ENCODE results near the gene STON2.

Gene STON2

GRCh38 chr14:81441626-81442134, 41.6 kb upstream of the STON2 start:
- no peaks in the 10 kb centered on the region for H3K9me3 ChIP-seq

GRCh38 chr14:81440041-81440440, 39.9 kb upstream of the STON2 start:
- H3K27me3 ChIP-seq = no peaks in the 10 kb centered on the region

More at GRCh38 chr14:81441626-81442134, 41.6 kb upstream of the STON2 start:
- no peaks in the 10 kb centered on the region for H3K36me3 ChIP-seq
- no peaks in the 10 kb centered on the region for H3K4me1 ChIP-seq
- DNase-seq = no peak
- H3K27me3 ChIP-seq = no peaks in the 10 kb centered on the region
- no peak for TF ChIP-seq CTCF (IDR thresholded peaks at IDR 0.05; ENCODE audit: low read depth, low read length)
- H3K4me3 ChIP-seq (ENCODE audit: low read depth, low read length) = no peak overlapping the region

GRCh38 chr14:81437244-81437643, 37.1 kb upstream of the STON2 start:
- Histone ChIP-seq H3K36me3 (no peaks in the 10 kb centered on the region), H3K4me3 (ENCODE audit: low read depth, low read length) (no peak overlapping the region), H3K27me3 (no peaks in the 10 kb centered on the region), H3K4me1 (peaks cover 8% of the 10 kb centered on the region), H3K9me3 (no peaks in the 10 kb centered on the region)
- no peak for TF ChIP-seq CTCF (IDR thresholded peaks at IDR 0.05; ENCODE audit: low read depth, low read length)
- DNase-seq = no peak

More at GRCh38 chr14:81440041-81440440, 39.9 kb upstream of the STON2 start:
- Histone ChIP-seq H3K4me3 (ENCODE audit: low read depth, low read length) (no peak overlapping the region), H3K4me1 (no peaks in the 10 kb centered on the region), H3K36me3 (no peaks in the 10 kb centered on the region), H3K9me3 (no peaks in the 10 kb centered on the region)
- DNase-seq = no peak
- TF ChIP-seq CTCF (IDR thresholded peaks at IDR 0.05; ENCODE audit: low read depth, low read length) = no peak

GRCh38 chr14:81436296-81437138, 36.4 kb upstream of the STON2 start:
- Histone ChIP-seq H3K27me3 (no peaks in the 10 kb centered on the region), H3K4me1 (peaks cover 8% of the 10 kb centered on the region), H3K36me3 (no peaks in the 10 kb centered on the region), H3K9me3 (no peaks in the 10 kb centered on the region), H3K4me3 (ENCODE audit: low read depth, low read length) (peak overlapping the region; percentile 92)
- TF ChIP-seq CTCF (IDR thresholded peaks at IDR 0.05; ENCODE audit: low read depth, low read length) = no peak
- DNase-seq = peak; percentile 92

GRCh38 chr14:81435391-81436295, 35.5 kb upstream of the STON2 start:
- TF ChIP-seq CTCF (IDR thresholded peaks at IDR 0.05; ENCODE audit: low read depth, low read length) = no peak
- H3K27me3 ChIP-seq = no peaks in the 10 kb centered on the region
- DNase-seq = peak; percentile 61
- no peaks in the 10 kb centered on the region for H3K9me3 ChIP-seq
- peak overlapping the region; percentile 92 for H3K4me3 ChIP-seq (ENCODE audit: low read depth, low read length)
- no peaks in the 10 kb centered on the region for H3K36me3 ChIP-seq
- peaks cover 8% of the 10 kb centered on the region for H3K4me1 ChIP-seq

Data from BE2C (cell line).